ENCODE measurements around the gene ZNF618. TPM values are rescaled to one million over a fixed set of nuclear protein-coding genes. Genes with fewer than 3 reads are reported as not detected.

The ZNF618 gene
- total RNA-seq, 1 donor from 2014 or later, result 1.9 TPM

DNA sequence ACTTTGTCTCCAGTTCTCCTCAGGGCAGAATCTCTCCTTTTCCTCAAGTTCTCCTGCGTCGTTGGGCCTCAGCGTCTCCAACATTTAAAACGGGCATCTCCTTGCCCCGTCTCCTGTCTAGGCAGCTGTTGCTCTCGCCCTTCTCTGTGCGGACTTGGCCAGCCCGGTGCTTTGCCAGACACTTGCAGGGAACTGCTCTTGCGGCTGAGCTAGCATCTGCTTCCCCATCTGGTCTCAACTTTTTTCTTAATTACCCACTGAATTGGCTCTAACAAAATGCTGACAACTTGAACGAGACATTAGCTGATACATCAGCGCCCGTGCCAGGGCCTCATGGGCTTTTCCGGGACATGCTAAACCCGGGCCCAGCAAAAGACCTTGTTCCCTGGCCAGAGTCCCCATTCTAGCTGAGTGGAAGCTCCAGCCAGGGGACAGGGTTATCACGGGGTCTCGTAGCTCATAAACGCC lies 25.1 kb downstream of the ZNF618 start:
- no peaks in the 10 kb centered on the region for H3K27me3 ChIP-seq (ENCODE audit: low read depth)
- H3K4me3 ChIP-seq, result no peak overlapping the region
- no peak overlapping the region for H3K27ac ChIP-seq (replicated peaks)
- H3K9me3 ChIP-seq (replicated peaks), result peaks cover 20% of the 10 kb centered on the region
- H3K36me3 ChIP-seq, result no peaks in the 10 kb centered on the region
- TF ChIP-seq, protein P1, sequence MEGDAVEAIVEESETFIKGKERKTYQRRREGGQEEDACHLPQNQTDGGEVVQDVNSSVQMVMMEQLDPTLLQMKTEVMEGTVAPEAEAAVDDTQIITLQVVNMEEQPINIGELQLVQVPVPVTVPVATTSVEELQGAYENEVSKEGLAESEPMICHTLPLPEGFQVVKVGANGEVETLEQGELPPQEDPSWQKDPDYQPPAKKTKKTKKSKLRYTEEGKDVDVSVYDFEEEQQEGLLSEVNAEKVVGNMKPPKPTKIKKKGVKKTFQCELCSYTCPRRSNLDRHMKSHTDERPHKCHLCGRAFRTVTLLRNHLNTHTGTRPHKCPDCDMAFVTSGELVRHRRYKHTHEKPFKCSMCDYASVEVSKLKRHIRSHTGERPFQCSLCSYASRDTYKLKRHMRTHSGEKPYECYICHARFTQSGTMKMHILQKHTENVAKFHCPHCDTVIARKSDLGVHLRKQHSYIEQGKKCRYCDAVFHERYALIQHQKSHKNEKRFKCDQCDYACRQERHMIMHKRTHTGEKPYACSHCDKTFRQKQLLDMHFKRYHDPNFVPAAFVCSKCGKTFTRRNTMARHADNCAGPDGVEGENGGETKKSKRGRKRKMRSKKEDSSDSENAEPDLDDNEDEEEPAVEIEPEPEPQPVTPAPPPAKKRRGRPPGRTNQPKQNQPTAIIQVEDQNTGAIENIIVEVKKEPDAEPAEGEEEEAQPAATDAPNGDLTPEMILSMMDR (IDR thresholded peaks at IDR 0.05; ENCODE audit: borderline replicate concordance), result no peak
- no peak for DNase-seq
- no peaks in the 10 kb centered on the region for H3K4me1 ChIP-seq
- intact Hi-C loops (cut with micrococcal nuclease), result no loop called here

DNA sequence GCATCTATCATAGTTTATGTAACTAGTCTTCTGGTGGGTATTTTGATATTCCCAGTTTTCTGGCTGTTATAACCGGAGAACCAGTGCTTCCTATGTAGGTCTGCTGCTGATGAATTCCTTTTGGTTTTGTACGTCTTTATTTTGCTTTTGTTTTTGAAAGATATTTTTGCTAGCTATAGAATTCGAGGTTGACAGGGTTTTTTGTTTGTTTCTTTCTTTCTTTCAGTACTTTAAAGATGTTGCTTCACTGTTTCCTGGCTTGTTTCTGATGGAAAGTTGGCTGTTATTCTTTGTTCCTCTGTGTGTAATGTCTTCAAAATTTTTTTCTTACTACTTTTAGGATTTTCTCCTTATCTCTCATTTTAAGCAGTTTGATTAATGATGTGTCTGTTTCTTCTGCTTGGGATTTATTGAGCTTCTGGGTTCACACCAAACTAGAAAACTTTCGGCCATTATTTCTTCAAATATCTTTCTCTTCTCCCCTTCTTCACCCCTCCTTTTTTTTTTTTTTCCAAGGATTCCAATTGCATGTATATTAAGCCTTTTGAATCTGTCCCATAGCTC lies 27.5 kb downstream of the ZNF618 start:
- DNase-seq, result no peak
- Histone ChIP-seq H3K27me3 (ENCODE audit: low read depth) (peaks cover 5% of the 10 kb centered on the region), H3K4me3 (no peak overlapping the region), H3K27ac (replicated peaks) (no peak overlapping the region), H3K36me3 (no peaks in the 10 kb centered on the region), H3K9me3 (replicated peaks) (peaks cover 20% of the 10 kb centered on the region), H3K4me1 (no peaks in the 10 kb centered on the region)
- TF ChIP-seq, protein P1 (IDR thresholded peaks at IDR 0.05; ENCODE audit: borderline replicate concordance), result no peak
- intact Hi-C loops (cut with micrococcal nuclease), result no loop called here

DNA sequence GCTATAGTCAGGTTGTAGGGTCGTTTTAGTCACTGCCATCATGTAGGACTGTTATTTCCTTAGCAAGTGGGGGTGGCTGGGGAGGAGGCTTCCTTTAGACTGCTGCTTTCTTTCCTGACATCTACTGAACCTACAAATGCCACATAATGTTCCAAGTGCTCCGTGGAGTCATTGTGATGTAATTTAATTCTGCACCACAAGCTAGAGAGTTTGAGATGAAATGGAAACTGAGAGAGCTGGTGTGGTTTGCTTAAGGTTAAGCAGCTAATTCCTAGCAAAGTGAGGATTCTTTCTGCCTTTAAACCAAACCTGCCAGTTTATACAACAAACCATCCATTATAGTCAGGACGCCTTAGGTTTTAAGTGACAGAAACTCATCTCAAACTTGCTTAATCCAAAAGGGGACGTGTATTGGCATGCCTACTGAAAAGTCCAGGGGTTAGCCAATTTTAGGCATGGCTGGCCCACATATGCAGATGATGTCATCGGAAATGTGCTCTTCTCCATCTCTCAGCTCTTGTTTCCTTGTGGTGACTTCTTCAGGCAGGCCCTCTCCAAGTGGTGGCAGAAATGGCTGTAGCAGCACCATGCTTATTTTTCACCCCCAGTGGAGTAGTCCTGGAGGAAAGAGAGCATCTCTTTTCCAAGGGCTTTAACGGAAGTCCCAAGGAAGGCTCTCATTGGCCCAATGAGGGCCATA lies 30.5 kb downstream of the ZNF618 start:
- intact Hi-C loops (cut with micrococcal nuclease), result no loop called here
- no peak for DNase-seq
- peaks cover 20% of the 10 kb centered on the region for H3K9me3 ChIP-seq (replicated peaks)
- TF ChIP-seq, protein P1 (IDR thresholded peaks at IDR 0.05; ENCODE audit: borderline replicate concordance), result no peak
- no peaks in the 10 kb centered on the region for H3K4me1 ChIP-seq
- no peaks in the 10 kb centered on the region for H3K36me3 ChIP-seq
- no peak overlapping the region for H3K27ac ChIP-seq (replicated peaks)
- peaks cover 5% of the 10 kb centered on the region for H3K27me3 ChIP-seq (ENCODE audit: low read depth)
- H3K4me3 ChIP-seq, result no peak overlapping the region

- Histone ChIP-seq H3K36me3 (no peaks in the 10 kb centered on the region), H3K27me3 (ENCODE audit: low read depth) (peaks cover 5% of the 10 kb centered on the region), H3K9me3 (replicated peaks) (peaks cover 20% of the 10 kb centered on the region), H3K27ac (replicated peaks) (no peak overlapping the region), H3K4me3 (no peak overlapping the region), H3K4me1 (peaks cover 1% of the 10 kb centered on the region)
- intact Hi-C loops (cut with micrococcal nuclease), result no loop called here
- TF ChIP-seq, protein P1 (IDR thresholded peaks at IDR 0.05; ENCODE audit: borderline replicate concordance), result no peak
- no peak for DNase-seq
Observed at GRCh38 chr9:113907282-113907681, 31.2 kb downstream of the ZNF618 start.

GRCh38 chr9:113909421-113909820 lies 33.3 kb downstream of the ZNF618 start:
- Histone ChIP-seq H3K4me3 (no peak overlapping the region), H3K27ac (replicated peaks) (no peak overlapping the region), H3K4me1 (peaks cover 13% of the 10 kb centered on the region), H3K27me3 (ENCODE audit: low read depth) (peaks cover 5% of the 10 kb centered on the region), H3K36me3 (no peaks in the 10 kb centered on the region), H3K9me3 (replicated peaks) (peaks cover 2% of the 10 kb centered on the region)
- TF ChIP-seq, protein P1 (IDR thresholded peaks at IDR 0.05; ENCODE audit: borderline replicate concordance), result no peak
- no peak for DNase-seq
- intact Hi-C loops (cut with micrococcal nuclease), result no loop called here
